CD4-positive, alpha-beta memory T cell (primary cell): ENCODE results near the gene TP53. TPM values are rescaled to one million over a fixed set of nuclear protein-coding genes. Genes with fewer than 3 reads are reported as not detected.
A peak's percentile ranks its signal among the peaks of the same experiment; 100 is the strongest.

ENCODE experiments used
- CTCF ChIA-PET: fragments of 350-600 bp; sonication (Branson Sonifier 250); formaldehyde crosslinking; loops from one replicate; lab custom pipeline; 2021; ENCODE audit warnings: inconsistent platforms; ENCODE audit not compliant: partially characterized antibody; lab: Charles Lee
- POLR2A ChIA-PET: fragments of 350-600 bp; sonication (Branson Sonifier 250); formaldehyde crosslinking; loops from one replicate; lab custom pipeline; 2021; ENCODE audit not compliant: partially characterized antibody; lab: Charles Lee
- DNase-seq, 5 donors: peaks; one replicate each; pipeline versions ENCODE4 v3.0.0 to v3.0.0-alpha.2; 2020 to 2022; ENCODE audit warnings: mixed read lengths in 1 of 5
- H3K27ac ChIP-seq: one replicate; pipeline ENCODE4 v1.7.0; 2013; ENCODE audit warnings: low read depth, low read length
- H3K27me3 ChIP-seq: 2 replicates; pipeline ENCODE4 v1.7.0; 2013; ENCODE audit warnings: mild to moderate bottlenecking, low read length, moderate library complexity; ENCODE audit not compliant: insufficient read depth
- H3K36me3 ChIP-seq: 2 replicates; pipeline ENCODE4 v1.7.0; 2013; ENCODE audit warnings: mild to moderate bottlenecking, low read length, moderate library complexity; ENCODE audit not compliant: insufficient read depth
- H3K4me1 ChIP-seq: 2 replicates; pipeline ENCODE4 v1.7.0; 2013; ENCODE audit warnings: mild to moderate bottlenecking, low read length, moderate library complexity; ENCODE audit not compliant: insufficient read depth
- H3K4me3 ChIP-seq, 2 donors: one replicate each; pipeline ENCODE4 v1.7.0; 2013; ENCODE audit warnings: low read length in 2 of 2, mild to moderate bottlenecking in 1 of 2
- H3K9me3 ChIP-seq, 2 donors: one replicate each; pipeline ENCODE4 v1.7.0; 2013; ENCODE audit warnings: low read length in 2 of 2, control low read depth in 1 of 2; ENCODE audit not compliant: control insufficient read depth in 1 of 2
- H3K27ac Mint-ChIP-seq, 7 donors: one replicate each; pipeline ENCODE4 v1.8.0; 2020 to 2021; ENCODE audit warnings: mixed read lengths in 7 of 7, mild to moderate bottlenecking in 6 of 7, inconsistent platforms in 3 of 7, moderate library complexity in 3 of 7
- H3K27me3 Mint-ChIP-seq, 2 donors: one replicate each; pipeline ENCODE4 v1.8.0; 2020 to 2021; ENCODE audit warnings: mixed read lengths in 2 of 2
- H3K36me3 Mint-ChIP-seq, 2 donors: one replicate each; pipeline ENCODE4 v1.8.0; 2020 to 2021; ENCODE audit warnings: mixed read lengths in 2 of 2, inconsistent platforms in 1 of 2, mild to moderate bottlenecking in 1 of 2
- H3K4me1 Mint-ChIP-seq, 4 donors: one replicate each; pipeline ENCODE4 v1.8.0; 2020 to 2021; ENCODE audit warnings: mixed read lengths in 4 of 4, mild to moderate bottlenecking in 1 of 4
- H3K4me3 Mint-ChIP-seq, 8 donors: one replicate each; pipeline ENCODE4 v1.8.0; 2020 to 2021; ENCODE audit warnings: mixed read lengths in 8 of 8, mild to moderate bottlenecking in 7 of 8, moderate library complexity in 6 of 8, inconsistent platforms in 3 of 8
- H3K9me3 Mint-ChIP-seq, 8 donors: one replicate each; pipeline ENCODE4 v1.8.0; 2020 to 2021; ENCODE audit warnings: mixed read lengths in 8 of 8, mild to moderate bottlenecking in 5 of 8, inconsistent platforms in 3 of 8, moderate library complexity in 1 of 8
- intact Hi-C: fragments of 100-400 bp; cut with micrococcal nuclease; formaldehyde crosslinking; loops from one replicate; pipeline ENCODE4 v1.15.1; 2023
- polyA plus RNA-seq, 2 donors: library from polyadenylated mRNA; unstranded; fragments of 300-500 nt; fragmentation: Illumina TruSeq; gene quantifications; one replicate each; pipeline ENCODE4 v1.2.3, GENCODE V29; 2021
- total RNA-seq, 2 experiments: library from RNA; stranded (reverse); gene quantifications; one replicate each; pipeline ENCODE4 v1.2.3, GENCODE V29; 2021

TP53 gene
- total and polyA plus RNA-seq, 4 experiments from 2014 or later = 15.9 to 97.4 (median 62.2) TPM

DNA sequence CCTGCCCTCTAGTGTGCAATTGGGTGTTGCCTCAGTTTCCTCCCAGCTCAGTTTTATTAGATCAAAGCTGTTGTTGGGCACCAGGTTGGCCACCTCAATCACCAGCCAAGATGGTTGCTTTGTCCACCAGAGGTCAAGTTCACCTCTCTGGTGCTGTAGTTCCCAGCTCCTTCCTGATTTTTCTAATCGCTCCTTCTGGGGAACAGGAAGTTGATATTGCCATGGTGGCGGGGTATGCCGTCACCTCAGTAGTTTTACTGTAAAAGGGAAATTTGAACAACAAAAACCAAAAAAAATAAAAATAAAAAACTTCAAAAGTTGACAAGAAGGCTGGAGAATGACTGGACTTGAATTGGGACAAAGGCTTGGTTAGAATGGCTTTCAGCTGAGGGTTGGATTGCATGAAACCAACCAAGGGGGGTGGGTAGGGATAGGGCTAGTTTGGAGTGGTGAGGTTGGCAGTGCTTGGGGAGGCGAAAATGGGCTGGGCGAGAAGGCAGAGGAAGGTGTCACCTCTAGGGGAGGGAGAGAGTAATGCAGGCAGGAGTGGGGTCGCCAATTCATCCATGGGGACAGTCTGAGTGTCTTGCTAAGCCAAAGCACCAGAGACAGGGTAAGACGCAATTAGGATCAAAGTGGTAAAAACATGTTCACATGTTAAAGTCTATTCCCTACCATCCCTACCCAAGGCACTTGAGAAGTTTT, 23.9 kb upstream of the TP53 start:
- ChIA-PET CTCF (interaction anchor here (0.9 kb wide), 1 partner anchor 17 kb away, joined by 6 read pairs; no protein-coding TSS in a partner anchor), POLR2A (interaction anchor here (0.9 kb wide), 1 partner anchor 25 kb away, joined by 4 read pairs; no protein-coding TSS in a partner anchor)
- Mint-ChIP-seq H3K4me3 (no peak overlapping the region), H3K27me3 (peaks cover 55 to 69% of the 10 kb centered on the region in 2 donors), H3K9me3 (no peaks in the 10 kb centered on the region), H3K27ac (no peak overlapping the region), H3K36me3 (peaks cover 0 to 4% of the 10 kb centered on the region in 2 donors), H3K4me1 (peaks cover 9 to 20% (median 15%) of the 10 kb centered on the region in 4 donors)
- Histone ChIP-seq H3K4me1 (peaks cover 6% of the 10 kb centered on the region), H3K36me3 (no peaks in the 10 kb centered on the region), H3K9me3 (no peaks in the 10 kb centered on the region), H3K4me3 (no peak overlapping the region), H3K27me3 (peaks cover 27% of the 10 kb centered on the region), H3K27ac (no peak overlapping the region)
- intact Hi-C loops = no loop called here
- DNase-seq = no peak

DNA sequence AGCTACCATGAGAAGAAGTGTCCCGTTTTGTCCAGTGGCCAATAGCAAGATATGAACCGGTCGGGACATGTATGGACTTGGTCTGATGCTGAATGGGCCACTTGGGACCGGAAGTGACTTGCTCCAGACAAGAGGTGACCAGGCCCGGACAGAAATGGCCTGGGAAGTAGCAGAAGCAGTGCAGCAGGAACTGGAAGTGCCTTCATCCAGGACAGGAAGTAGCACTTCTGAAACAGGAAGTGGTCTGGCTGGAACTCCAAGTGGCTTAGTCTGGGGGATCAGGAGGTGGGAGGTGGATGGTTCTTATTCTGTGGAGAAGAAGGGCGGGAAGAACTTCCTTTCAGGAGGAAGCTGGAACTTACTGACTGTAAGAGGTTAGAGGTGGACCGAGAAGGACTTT, 23.0 kb upstream of the TP53 start:
- H3K36me3 Mint-ChIP-seq = peaks cover 0 to 4% of the 10 kb centered on the region in 2 donors
- Histone ChIP-seq H3K4me1 (peaks cover 6% of the 10 kb centered on the region), H3K4me3 (no peak overlapping the region), H3K27me3 (peaks cover 18% of the 10 kb centered on the region), H3K27ac (no peak overlapping the region), H3K36me3 (no peaks in the 10 kb centered on the region), H3K9me3 (no peaks in the 10 kb centered on the region)
- no peak overlapping the region for H3K27ac Mint-ChIP-seq
- DNase-seq = no peak
- H3K4me1 Mint-ChIP-seq = peaks cover 12 to 28% (median 20%) of the 10 kb centered on the region in 4 donors
- H3K9me3 Mint-ChIP-seq = no peaks in the 10 kb centered on the region
- POLR2A ChIA-PET = interaction anchor here (0.9 kb wide), 1 partner anchor 24 kb away, joined by 4 read pairs; no protein-coding TSS in a partner anchor
- peak overlapping the region in 1 of 8 donors; percentile 48 for H3K4me3 Mint-ChIP-seq
- H3K27me3 Mint-ChIP-seq = peaks cover 55 to 68% of the 10 kb centered on the region in 2 donors
- CTCF ChIA-PET = interaction anchor here (0.9 kb wide), 1 partner anchor 18 kb away, joined by 6 read pairs; no protein-coding TSS in a partner anchor
- intact Hi-C loops = no loop called here

DNA sequence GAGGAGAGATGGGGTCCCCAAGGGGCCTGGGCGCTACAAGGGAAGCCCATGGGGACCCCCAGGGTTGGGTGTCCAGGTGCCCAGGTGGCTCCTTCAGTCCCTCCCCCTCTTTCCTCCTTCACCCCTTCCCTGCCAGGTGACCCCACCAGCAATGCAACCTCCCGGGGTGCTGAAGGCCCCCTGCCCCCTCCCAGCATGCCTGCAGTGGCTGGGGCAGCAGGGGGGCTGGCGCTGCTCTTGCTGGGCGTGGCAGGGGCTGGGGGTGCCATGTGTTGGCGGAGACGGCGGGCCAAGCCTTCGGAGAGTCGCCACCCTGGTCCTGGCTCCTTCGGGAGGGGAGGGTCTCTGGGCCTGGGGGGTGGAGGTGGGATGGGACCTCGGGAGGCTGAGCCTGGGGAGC, 21.7 kb upstream of the TP53 start:
- no peak for DNase-seq
- intact Hi-C loops = no loop called here
- Mint-ChIP-seq H3K27ac (no peak overlapping the region), H3K4me3 (no peak overlapping the region), H3K4me1 (peaks cover 16 to 37% (median 26%) of the 10 kb centered on the region in 4 donors), H3K27me3 (peaks cover 56 to 69% of the 10 kb centered on the region in 2 donors), H3K36me3 (peaks cover 0 to 8% of the 10 kb centered on the region in 2 donors), H3K9me3 (no peaks in the 10 kb centered on the region)
- Histone ChIP-seq H3K4me1 (peaks cover 15% of the 10 kb centered on the region), H3K9me3 (no peaks in the 10 kb centered on the region), H3K4me3 (no peak overlapping the region), H3K27ac (no peak overlapping the region), H3K27me3 (peaks cover 26% of the 10 kb centered on the region), H3K36me3 (no peaks in the 10 kb centered on the region)
- POLR2A ChIA-PET = no interaction called here
- CTCF ChIA-PET = no interaction called here

DNA sequence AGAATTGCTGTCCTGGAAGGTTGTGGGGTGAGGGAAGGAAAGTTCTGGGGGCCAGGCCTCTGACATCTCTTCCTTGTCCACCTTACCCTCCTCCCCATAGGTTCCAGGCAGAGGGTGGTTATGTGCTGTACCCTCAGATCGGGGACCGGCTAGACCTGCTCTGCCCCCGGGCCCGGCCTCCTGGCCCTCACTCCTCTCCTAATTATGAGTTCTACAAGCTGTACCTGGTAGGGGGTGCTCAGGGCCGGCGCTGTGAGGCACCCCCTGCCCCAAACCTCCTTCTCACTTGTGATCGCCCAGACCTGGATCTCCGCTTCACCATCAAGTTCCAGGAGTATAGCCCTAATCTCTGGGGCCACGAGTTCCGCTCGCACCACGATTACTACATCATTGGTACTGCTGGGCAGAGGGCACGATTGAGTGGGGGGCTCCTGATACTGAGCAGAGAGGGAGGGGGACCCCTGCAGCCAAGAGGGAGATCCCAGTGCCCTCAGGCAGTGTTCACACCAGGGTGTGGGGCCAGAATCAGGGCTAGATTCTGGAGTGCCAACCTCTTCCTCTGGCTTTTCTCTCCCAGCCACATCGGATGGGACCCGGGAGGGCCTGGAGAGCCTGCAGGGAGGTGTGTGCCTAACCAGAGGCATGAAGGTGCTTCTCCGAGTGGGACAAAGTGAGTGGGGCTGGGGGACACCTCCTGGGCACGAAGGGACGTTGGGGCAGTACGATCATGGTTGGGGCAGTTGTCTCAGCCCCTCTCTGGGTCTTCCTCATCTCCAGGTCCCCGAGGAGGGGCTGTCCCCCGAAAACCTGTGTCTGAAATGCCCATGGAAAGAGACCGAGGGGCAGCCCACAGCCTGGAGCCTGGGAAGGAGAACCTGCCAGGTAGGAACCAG, 20.8 kb upstream of the TP53 start:
- intact Hi-C loops = no loop called here
- POLR2A ChIA-PET = no interaction called here
- H3K9me3 Mint-ChIP-seq = no peaks in the 10 kb centered on the region
- CTCF ChIA-PET = no interaction called here
- H3K4me3 Mint-ChIP-seq = peak overlapping the region in 1 of 8 donors; percentile 30
- H3K9me3 ChIP-seq = no peaks in the 10 kb centered on the region
- peaks cover 15% of the 10 kb centered on the region for H3K4me1 ChIP-seq
- H3K27me3 ChIP-seq = peaks cover 30% of the 10 kb centered on the region
- no peak overlapping the region for H3K27ac ChIP-seq
- H3K4me1 Mint-ChIP-seq = peaks cover 16 to 34% (median 25%) of the 10 kb centered on the region in 4 donors
- peaks cover 0 to 10% of the 10 kb centered on the region in 2 donors for H3K36me3 Mint-ChIP-seq
- no peak for DNase-seq
- peaks cover 58 to 69% of the 10 kb centered on the region in 2 donors for H3K27me3 Mint-ChIP-seq
- H3K4me3 ChIP-seq = no peak overlapping the region
- H3K36me3 ChIP-seq = no peaks in the 10 kb centered on the region
- peak overlapping the region in 1 of 7 donors; percentile 35 for H3K27ac Mint-ChIP-seq

DNA sequence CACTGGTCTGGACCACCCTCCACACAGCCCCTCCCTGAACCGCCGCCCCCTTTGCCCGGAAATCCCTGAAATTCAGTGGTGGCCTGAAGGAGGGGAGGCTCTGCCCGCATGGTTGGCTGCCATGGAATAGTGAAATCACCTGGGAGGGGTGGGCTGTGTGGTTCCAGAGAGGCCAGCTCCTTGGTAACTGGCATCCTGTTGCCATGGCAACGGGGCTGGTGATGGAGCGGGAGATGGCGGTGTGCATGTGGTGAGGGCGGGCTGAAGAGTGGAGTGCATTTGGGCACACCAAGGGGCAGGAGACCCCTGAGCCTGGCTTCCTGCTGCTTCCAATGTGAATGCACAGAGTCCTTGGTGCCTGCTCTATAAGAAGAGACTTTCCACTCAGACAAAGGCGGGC, 20.2 kb upstream of the TP53 start:
- Histone ChIP-seq H3K4me3 (no peak overlapping the region), H3K27me3 (peaks cover 30% of the 10 kb centered on the region), H3K9me3 (no peaks in the 10 kb centered on the region), H3K4me1 (peaks cover 15% of the 10 kb centered on the region), H3K36me3 (no peaks in the 10 kb centered on the region), H3K27ac (no peak overlapping the region)
- Mint-ChIP-seq H3K4me3 (no peak overlapping the region), H3K27ac (no peak overlapping the region), H3K9me3 (no peaks in the 10 kb centered on the region), H3K4me1 (peaks cover 16 to 34% (median 25%) of the 10 kb centered on the region in 4 donors), H3K36me3 (peaks cover 4 to 10% of the 10 kb centered on the region in 2 donors), H3K27me3 (peaks cover 53 to 69% of the 10 kb centered on the region in 2 donors)
- CTCF ChIA-PET = interaction anchor here (1.3 kb wide), 1 partner anchor 37 kb away, joined by 5 read pairs; no protein-coding TSS in a partner anchor
- intact Hi-C loops = no loop called here
- POLR2A ChIA-PET = no interaction called here
- no peak for DNase-seq

DNA sequence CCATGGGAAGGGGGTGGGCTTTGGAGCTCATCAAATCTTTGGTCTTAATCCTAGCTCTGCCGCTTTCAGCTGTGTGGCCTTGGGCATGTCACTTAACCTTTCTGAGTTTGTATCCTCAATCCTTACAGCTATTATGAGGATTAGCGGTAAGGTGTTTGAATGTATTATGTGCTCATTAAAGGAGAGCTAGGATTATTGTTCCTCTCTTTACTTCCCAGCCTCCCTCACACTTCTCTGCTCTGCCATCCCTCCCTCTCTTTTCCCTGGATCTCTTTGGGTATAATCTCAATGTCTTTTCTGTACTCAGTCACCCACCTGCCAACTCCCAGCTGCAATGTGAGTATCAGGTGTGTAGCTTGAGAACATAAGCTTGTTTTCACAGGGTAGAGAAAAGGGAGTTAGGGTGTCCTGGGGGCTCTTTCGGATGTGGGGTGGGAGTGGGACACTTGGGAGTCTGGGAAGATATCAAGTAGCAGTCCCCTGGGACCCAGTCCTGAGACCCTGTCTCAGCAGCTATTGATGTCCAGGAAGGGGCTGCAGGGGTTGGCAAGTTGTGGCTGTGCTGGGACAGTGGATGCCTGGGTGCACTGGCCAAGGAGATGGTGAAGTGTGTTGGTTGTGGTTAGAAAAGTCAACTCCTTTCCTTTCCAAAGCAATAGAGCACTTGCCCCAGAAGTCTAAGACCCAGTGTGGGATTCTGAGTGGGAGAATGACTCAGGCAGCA, 19.5 kb upstream of the TP53 start:
- Mint-ChIP-seq H3K9me3 (no peaks in the 10 kb centered on the region), H3K4me1 (peaks cover 16 to 33% (median 24%) of the 10 kb centered on the region in 4 donors), H3K4me3 (peak overlapping the region in 1 of 8 donors; percentile 30), H3K27ac (no peak overlapping the region), H3K27me3 (peaks cover 52 to 68% of the 10 kb centered on the region in 2 donors), H3K36me3 (peaks cover 10 to 15% of the 10 kb centered on the region in 2 donors)
- Histone ChIP-seq H3K9me3 (no peaks in the 10 kb centered on the region), H3K4me1 (peaks cover 15% of the 10 kb centered on the region), H3K27ac (no peak overlapping the region), H3K4me3 (no peak overlapping the region), H3K36me3 (no peaks in the 10 kb centered on the region), H3K27me3 (peaks cover 30% of the 10 kb centered on the region)
- ChIA-PET CTCF (interaction anchor here (0.6 to 1.3 kb wide), 2 partner anchors 14 to 37 kb away, joined by 3 to 5 read pairs; no protein-coding TSS in a partner anchor), POLR2A (no interaction called here)
- intact Hi-C loops = no loop called here
- no peak for DNase-seq
